HUDEP-2 (cell line): Measurements from ENCODE around the gene ERC1.
A peak's percentile ranks its signal among the peaks of the same experiment; 100 is the strongest.

Experiments
- DNase-seq, 76 experiments: peaks; one replicate each; lab custom pipeline; 2025; ENCODE audit not compliant: unreplicated experiment in 76 of 76; lab: John Stamatoyannopoulos, UW

ERC1 gene

GRCh38 chr12:1369938-1370500, 379.0 kb downstream of the ERC1 start:
- no peak for DNase-seq

- no peak for DNase-seq
Measured at GRCh38 chr12:1373901-1374735, 383.1 kb downstream of the ERC1 start.

GRCh38 chr12:1375323-1375722, 384.3 kb downstream of the ERC1 start:
- DNase-seq: no peak

- no peak for DNase-seq
Measured at GRCh38 chr12:1377117-1377516, 386.1 kb downstream of the ERC1 start.

- DNase-seq: no peak
Measured at GRCh38 chr12:1377681-1378080, 386.7 kb downstream of the ERC1 start.

- no peak for DNase-seq
Measured at GRCh38 chr12:1380171-1380851, 389.3 kb downstream of the ERC1 start.

GRCh38 chr12:1382151-1382550, 391.1 kb downstream of the ERC1 start:
- DNase-seq: no peak

- no peak for DNase-seq
Measured at GRCh38 chr12:1382826-1383225, 391.8 kb downstream of the ERC1 start.

GRCh38 chr12:1383758-1384157, 392.7 kb downstream of the ERC1 start:
- no peak for DNase-seq

GRCh38 chr12:1384910-1385309, 393.9 kb downstream of the ERC1 start:
- no peak for DNase-seq

GRCh38 chr12:1391722-1392121, 400.7 kb downstream of the ERC1 start:
- DNase-seq: no peak

GRCh38 chr12:1395421-1395955, 404.5 kb downstream of the ERC1 start:
- DNase-seq: no peak

- peak in 1 of 76 experiments; percentile 10 for DNase-seq
Measured at GRCh38 chr12:1398673-1399072, 407.6 kb downstream of the ERC1 start.

GRCh38 chr12:1401891-1402290, 410.9 kb downstream of the ERC1 start:
- DNase-seq: no peak

GRCh38 chr12:1403417-1403816, 412.4 kb downstream of the ERC1 start:
- no peak for DNase-seq

GRCh38 chr12:1405619-1406018, 414.6 kb downstream of the ERC1 start:
- no peak for DNase-seq

GRCh38 chr12:1410794-1411193, 419.8 kb downstream of the ERC1 start:
- DNase-seq: no peak

- no peak for DNase-seq
Measured at GRCh38 chr12:1413930-1414329, 422.9 kb downstream of the ERC1 start.

GRCh38 chr12:1418144-1418543, 427.1 kb downstream of the ERC1 start:
- DNase-seq: no peak

GRCh38 chr12:1419849-1420371, 428.9 kb downstream of the ERC1 start:
- DNase-seq: no peak

GRCh38 chr12:1421091-1421846, 430.2 kb downstream of the ERC1 start:
- no peak for DNase-seq
